K562 (cell line): ENCODE measurements around the gene AFF2. TPM values are rescaled to one million over a fixed set of nuclear protein-coding genes. Genes with fewer than 3 reads are reported as not detected.

Experiments
- ATAC-seq: fragments of 200-7000 bp; cut with Tn5 transposase; 3 replicates; pipeline ENCODE4 v1.9.1; 2020; ENCODE audit warnings: moderate library complexity
- BruUV-seq: library from RNA; stranded (reverse); fragments of 400-500 nt; replicated peaks from 2 replicates; lab custom pipeline; 2021; lab: Mats Ljungman, UMichigan
- CTCF ChIA-PET: fragments of 300-600 bp; formaldehyde crosslinking; extraction: SDS; loops from one replicate; lab custom pipeline; 2021; ENCODE audit warnings: low intra/inter-chr PET ratio; lab: Yijun Ruan, JAX
- POLR2A ChIA-PET: fragments of 300-600, 350-650 bp; sonication (Branson Sonifier 250); formaldehyde crosslinking; extraction: SDS; loops from one replicate; lab custom pipeline; 2021; ENCODE audit warnings: antibody characterized with exemption, inconsistent platforms; lab: Yijun Ruan, JAX
- DNase-seq, 4 experiments: peaks; one replicate each; pipeline versions ENCODE4 v3.0.0 to v3.0.0-alpha.2; 2011 to 2018; ENCODE audit warnings: low spot score in 3 of 4, mixed read lengths in 3 of 4; ENCODE audit errors: extremely low read depth in 1 of 4
- FAIRE-seq: peaks from 2 replicates; lab custom pipeline; 2011; peaks lifted over from hg19 to GRCh38; lab: Jason Lieb, UNC
- H2AFZ ChIP-seq: 2 replicates; pipeline ENCODE4 v1.6.0; 2011; ENCODE audit warnings: low read depth, low read length, control low read depth, inconsistent platforms
- H3K27ac ChIP-seq: fragments of 200-600 bp; 3 replicates; pipeline ENCODE4 v1.8.0; 2011; ENCODE audit warnings: low read depth, mild to moderate bottlenecking, control low read depth, inconsistent platforms, low read length, moderate library complexity, mixed read lengths; ENCODE audit errors: extremely low read depth
- H3K27me3 ChIP-seq, 2 experiments: fragments of 300-600 bp in 1 of 2; 2 replicates in 1 of 2; 3 replicates in 1 of 2; pipeline versions ENCODE4 v1.6.0 to v1.8.0; 2011; ENCODE audit warnings: inconsistent platforms in 2 of 2, low read length in 2 of 2, mild to moderate bottlenecking in 1 of 2, mixed read lengths in 1 of 2, moderate library complexity in 1 of 2; ENCODE audit not compliant: control insufficient read depth in 2 of 2, insufficient read depth in 2 of 2
- H3K36me3 ChIP-seq: fragments of 300-600 bp; 3 replicates; pipeline ENCODE4 v1.8.0; 2011; ENCODE audit warnings: mild to moderate bottlenecking, low read length, inconsistent platforms; ENCODE audit not compliant: control insufficient read depth, insufficient read depth
- H3K4me1 ChIP-seq, 2 experiments: fragments of 200-600 bp in 1 of 2; replicated peaks in 1 of 2; 2 replicates in 1 of 2; 3 replicates in 1 of 2; pipeline versions ENCODE4 v1.5.1 to v1.8.0; 2011; ENCODE audit warnings: inconsistent platforms in 2 of 2, low read length in 2 of 2, mild to moderate bottlenecking in 1 of 2, mixed read lengths in 1 of 2, moderate library complexity in 1 of 2; ENCODE audit not compliant: control insufficient read depth in 2 of 2, insufficient read depth in 2 of 2
- H3K4me2 ChIP-seq: 2 replicates; pipeline ENCODE4 v1.6.1; 2011; ENCODE audit warnings: low read length, control low read depth, inconsistent platforms, mixed read lengths; ENCODE audit not compliant: insufficient read depth
- H3K4me3 ChIP-seq: fragments of 200-600 bp; sonication (generic), shearing (Covaris generic); 2 replicates; pipeline ENCODE4 v1.5.1; 2016; ENCODE audit warnings: control low read depth, inconsistent platforms
- H3K79me2 ChIP-seq: fragments of 200-600 bp; 3 replicates; pipeline ENCODE4 v1.8.0; 2011; ENCODE audit warnings: low read length, inconsistent platforms; ENCODE audit not compliant: control insufficient read depth, insufficient read depth
- H3K9ac ChIP-seq, 2 experiments: 2 replicates each; pipeline versions ENCODE4 v1.6.0 to v1.6.1; 2011; ENCODE audit warnings: low read depth in 2 of 2, low read length in 2 of 2, control low read depth in 1 of 2, inconsistent platforms in 1 of 2, mild to moderate bottlenecking in 1 of 2, mixed read lengths in 1 of 2; ENCODE audit not compliant: insufficient read depth in 1 of 2
- H3K9me1 ChIP-seq: one replicate; pipeline ENCODE4 v1.6.0; 2011; ENCODE audit warnings: inconsistent platforms, mild to moderate bottlenecking, low read length, moderate library complexity; ENCODE audit not compliant: control insufficient read depth, insufficient read depth
- H3K9me3 ChIP-seq: replicated peaks from 2 replicates; pipeline ENCODE4 v1.5.1; 2011; ENCODE audit warnings: low read depth, low read length, inconsistent platforms; ENCODE audit not compliant: control insufficient read depth, insufficient read depth
- H4K20me1 ChIP-seq: replicated peaks from 2 replicates; pipeline ENCODE4 v1.6.1; 2011; ENCODE audit warnings: low read length, inconsistent platforms, mixed read lengths; ENCODE audit not compliant: control insufficient read depth, insufficient read depth
- BMI1 ChIP-seq: fragments of 150-350 bp; IDR thresholded peaks from 2 replicates; pipeline ENCODE4 v1.6.1; 2014; ENCODE audit warnings: low read length
- CREBBP ChIP-seq: IDR thresholded peaks from one replicate; pipeline ENCODE4 v1.6.1; 2012; ENCODE audit warnings: low read depth, mild to moderate bottlenecking, control low read depth, inconsistent platforms, low read length
- WGBS: fragments of 100-300 bp; shearing (Covaris generic); methylation state at CpG from one replicate; pipeline ENCODE4 v1.1.6; 2016; ENCODE audit warnings: low coverage, mixed read lengths; ENCODE audit not compliant: insufficient coverage; ENCODE audit errors: missing lambda C conversion rate; 5-methylcytosine and 5-hydroxymethylcytosine counted together
- in situ Hi-C: fragments of 300-500 bp; cut with MboI; formaldehyde crosslinking; loops from 4 replicates; pipeline ENCODE4 v1.15.0; 2018; ENCODE audit warnings: inconsistent platforms, mixed read lengths
- intact Hi-C: fragments of 100-400 bp; cut with micrococcal nuclease; formaldehyde crosslinking; loops from 2 replicates; pipeline ENCODE4 v1.14.2; 2022
- polyA plus RNA-seq, 8 experiments: library from polyadenylated mRNA; depleted of rRNA in 4 of 8; stranded (reverse) in 5 of 8; unstranded in 3 of 8; fragments of >200 nt; fragmentation: Nextera tagmentation in 2 of 8; fragmentation: Illumina TruSeq in 1 of 8; extraction: Ambion mirVana in 2 of 8; extraction: Trizol in 1 of 8; gene quantifications; 2 replicates each; pipeline versions ENCODE4 v1.2.1 to v1.2.3, GENCODE V29; 2011 to 2014; ENCODE audit warnings: inconsistent platforms in 1 of 8, missing spikeins in 1 of 8
- total RNA-seq, 7 experiments: library from RNA; depleted of rRNA in 6 of 7; stranded (reverse); fragments of >200 nt in 6 of 7; fragmentation: Illumina TruSeq in 2 of 7; extraction: Trizol in 2 of 7; gene quantifications; 2 replicates each; pipeline versions ENCODE4 v1.2.1 to v1.2.3, GENCODE V29; 2011 to 2021; ENCODE audit warnings: low replicate concordance in 1 of 7
- TF ChIP-seq, protein P1 (sequence below), 2 experiments: fragments of 450-650 bp in 1 of 2; sonication (generic) in 1 of 2; formaldehyde crosslinking in 1 of 2; IDR thresholded peaks; 2 replicates each; pipeline versions ENCODE4 v1.7.1 to v1.9.0; 2016 to 2022; ENCODE audit warnings: inconsistent platforms in 1 of 2, mild to moderate bottlenecking in 1 of 2, missing genetic modification reagents in 1 of 2
- TF ChIP-seq, protein P2 (sequence below): sonication (generic); formaldehyde crosslinking; IDR thresholded peaks from 2 replicates; pipeline ENCODE4 v1.8.0; 2022; ENCODE audit warnings: mild to moderate bottlenecking, missing genetic modification reagents

AFF2 gene
- total and polyA plus RNA-seq, 9 of the 15 experiments (the other 6 are each of a cell fraction or from before 2014, with no cell fraction given): 0.01 to 0.20 (median 0.07) TPM

DNA sequence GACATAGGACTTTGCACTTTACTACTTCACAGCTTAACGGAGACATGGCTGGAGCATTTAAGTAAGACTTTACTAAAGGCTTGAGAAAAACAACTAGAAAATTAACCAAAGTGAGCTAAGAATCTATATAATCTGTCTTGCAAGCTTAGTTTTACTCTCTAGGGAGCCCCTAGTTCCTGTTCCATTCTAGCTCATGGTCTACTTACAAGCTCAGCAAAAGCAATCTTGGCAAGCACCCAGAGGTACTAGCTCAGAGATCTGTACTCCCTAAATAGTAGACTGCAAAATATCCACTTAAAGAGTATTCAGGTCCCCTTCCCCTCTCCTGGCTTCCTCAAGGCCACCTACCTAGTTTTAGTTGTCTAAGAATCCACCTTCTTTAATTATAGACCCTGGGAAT, 535.7 kb downstream of the AFF2 start:
- ATAC-seq: no peak
- Histone ChIP-seq H3K27me3 (no peaks in the 10 kb centered on the region), H3K4me2 (no peak overlapping the region), H3K9me1 (no peaks in the 10 kb centered on the region), H3K4me1 (no peaks in the 10 kb centered on the region), H4K20me1 (no peaks in the 10 kb centered on the region), H3K9me3 (no peaks in the 10 kb centered on the region), H3K79me2 (no peaks in the 10 kb centered on the region), H3K27ac (no peak overlapping the region), H3K36me3 (no peaks in the 10 kb centered on the region), H3K9ac (no peak overlapping the region), H2AFZ (no peak overlapping the region), H3K4me3 (no peak overlapping the region)
- TF ChIP-seq CREBBP (no peak), BMI1 (no peak)
- TF ChIP-seq, protein P1, sequence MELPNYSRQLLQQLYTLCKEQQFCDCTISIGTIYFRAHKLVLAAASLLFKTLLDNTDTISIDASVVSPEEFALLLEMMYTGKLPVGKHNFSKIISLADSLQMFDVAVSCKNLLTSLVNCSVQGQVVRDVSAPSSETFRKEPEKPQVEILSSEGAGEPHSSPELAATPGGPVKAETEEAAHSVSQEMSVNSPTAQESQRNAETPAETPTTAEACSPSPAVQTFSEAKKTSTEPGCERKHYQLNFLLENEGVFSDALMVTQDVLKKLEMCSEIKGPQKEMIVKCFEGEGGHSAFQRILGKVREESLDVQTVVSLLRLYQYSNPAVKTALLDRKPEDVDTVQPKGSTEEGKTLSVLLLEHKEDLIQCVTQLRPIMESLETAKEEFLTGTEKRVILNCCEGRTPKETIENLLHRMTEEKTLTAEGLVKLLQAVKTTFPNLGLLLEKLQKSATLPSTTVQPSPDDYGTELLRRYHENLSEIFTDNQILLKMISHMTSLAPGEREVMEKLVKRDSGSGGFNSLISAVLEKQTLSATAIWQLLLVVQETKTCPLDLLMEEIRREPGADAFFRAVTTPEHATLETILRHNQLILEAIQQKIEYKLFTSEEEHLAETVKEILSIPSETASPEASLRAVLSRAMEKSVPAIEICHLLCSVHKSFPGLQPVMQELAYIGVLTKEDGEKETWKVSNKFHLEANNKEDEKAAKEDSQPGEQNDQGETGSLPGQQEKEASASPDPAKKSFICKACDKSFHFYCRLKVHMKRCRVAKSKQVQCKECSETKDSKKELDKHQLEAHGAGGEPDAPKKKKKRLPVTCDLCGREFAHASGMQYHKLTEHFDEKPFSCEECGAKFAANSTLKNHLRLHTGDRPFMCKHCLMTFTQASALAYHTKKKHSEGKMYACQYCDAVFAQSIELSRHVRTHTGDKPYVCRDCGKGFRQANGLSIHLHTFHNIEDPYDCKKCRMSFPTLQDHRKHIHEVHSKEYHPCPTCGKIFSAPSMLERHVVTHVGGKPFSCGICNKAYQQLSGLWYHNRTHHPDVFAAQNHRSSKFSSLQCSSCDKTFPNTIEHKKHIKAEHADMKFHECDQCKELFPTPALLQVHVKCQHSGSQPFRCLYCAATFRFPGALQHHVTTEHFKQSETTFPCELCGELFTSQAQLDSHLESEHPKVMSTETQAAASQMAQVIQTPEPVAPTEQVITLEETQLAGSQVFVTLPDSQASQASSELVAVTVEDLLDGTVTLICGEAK (IDR thresholded peaks at IDR 0.05): no peak
- TF ChIP-seq, protein P1 (CRISPR knock-in tag; IDR thresholded peaks at IDR 0.05): no peak
- TF ChIP-seq, protein P2, sequence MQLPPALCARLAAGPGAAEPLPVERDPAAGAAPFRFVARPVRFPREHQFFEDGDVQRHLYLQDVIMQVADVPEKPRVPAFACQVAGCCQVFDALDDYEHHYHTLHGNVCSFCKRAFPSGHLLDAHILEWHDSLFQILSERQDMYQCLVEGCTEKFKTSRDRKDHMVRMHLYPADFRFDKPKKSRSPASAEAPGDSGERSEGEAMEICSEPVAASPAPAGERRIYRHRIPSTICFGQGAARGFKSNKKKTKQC (CRISPR knock-in tag): no peak
- CTCF ChIA-PET: no interaction called here
- FAIRE-seq: no peak
- no TSS peak for BruUV-seq
- POLR2A ChIA-PET: no interaction called here
- no peak for DNase-seq
- in situ Hi-C loops: no loop called here
- 0% methylated on average over 1 of the region's 1 CpG for WGBS
- intact Hi-C loops: no loop called here
